GM19240 (cell line): ENCODE results near the gene EPHB6.

Experiments
- DNase-seq: peaks from one replicate; pipeline ENCODE4 v3.0.0; 2011; ENCODE audit warnings: low spot score; ENCODE audit not compliant: insufficient read length

EPHB6 gene

DNA sequence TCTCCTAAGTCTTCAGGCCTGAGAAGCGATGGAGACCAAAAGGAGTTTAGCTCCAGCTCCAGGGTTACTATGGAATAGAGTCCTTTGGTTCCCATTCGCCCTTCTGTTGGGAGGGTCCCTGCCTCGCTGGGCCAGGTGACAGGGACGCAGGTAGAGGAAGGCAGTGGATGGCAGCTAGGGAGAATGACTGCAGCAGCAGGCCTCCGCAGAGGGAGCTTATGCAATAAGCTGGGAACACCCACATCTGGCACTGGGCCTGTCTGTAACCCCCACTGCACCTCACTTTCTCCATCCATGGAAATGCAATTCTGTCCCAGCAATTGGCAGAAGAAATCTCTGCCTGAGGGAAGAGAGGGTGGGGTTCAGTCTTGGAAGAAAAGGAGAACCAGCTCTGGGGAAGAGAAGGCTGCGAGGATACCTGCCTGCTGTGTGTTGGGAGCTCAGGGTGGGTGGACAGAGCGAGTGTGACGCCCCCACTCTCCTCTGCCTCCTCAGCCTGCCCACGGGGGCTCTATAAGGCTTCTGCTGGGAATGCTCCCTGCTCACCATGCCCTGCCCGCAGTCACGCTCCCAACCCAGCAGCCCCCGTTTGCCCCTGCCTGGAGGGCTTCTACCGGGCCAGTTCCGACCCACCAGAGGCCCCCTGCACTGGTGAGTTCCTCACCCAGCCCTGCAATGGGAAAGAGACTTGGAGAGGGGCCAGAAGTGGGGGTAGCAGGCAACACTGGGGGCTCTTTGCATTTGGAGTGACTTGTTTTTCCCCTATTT, 10.3 kb downstream of the EPHB6 start:
- no peak for DNase-seq

GRCh38 chr7:142865766-142866165, 10.9 kb downstream of the EPHB6 start:
- no peak for DNase-seq

DNA sequence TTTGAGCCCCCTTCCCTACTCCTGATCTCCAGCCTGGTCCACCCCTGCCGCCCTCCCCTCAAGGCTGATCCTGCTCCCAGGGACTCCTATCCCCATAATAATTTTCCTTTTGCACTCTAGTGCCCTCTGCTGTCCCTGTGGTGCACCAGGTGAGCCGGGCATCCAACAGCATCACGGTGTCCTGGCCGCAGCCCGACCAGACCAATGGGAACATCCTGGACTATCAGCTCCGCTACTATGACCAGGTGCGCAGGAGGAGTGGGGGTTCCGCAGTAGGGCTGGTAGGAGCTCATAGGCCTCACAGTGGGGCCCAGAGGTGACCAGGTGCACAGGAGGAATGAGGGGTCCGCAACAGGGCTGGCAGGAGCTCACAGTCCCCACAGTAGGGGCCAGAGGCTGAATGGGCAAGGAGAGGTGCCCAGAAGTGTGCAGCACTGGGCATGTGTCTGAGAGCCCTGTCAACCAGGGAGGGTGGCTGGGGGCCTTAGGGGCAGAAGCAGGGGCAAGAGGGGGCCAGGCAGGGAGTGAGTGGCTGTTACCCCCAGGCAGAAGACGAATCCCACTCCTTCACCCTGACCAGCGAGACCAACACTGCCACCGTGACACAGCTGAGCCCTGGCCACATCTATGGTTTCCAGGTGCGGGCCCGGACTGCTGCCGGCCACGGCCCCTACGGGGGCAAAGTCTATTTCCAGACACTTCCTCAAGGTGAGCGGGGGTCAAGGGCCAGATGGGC, 11.7 kb downstream of the EPHB6 start:
- DNase-seq, result no peak

GRCh38 chr7:142867097-142867378, 12.2 kb downstream of the EPHB6 start:
- DNase-seq, result no peak

- DNase-seq, result no peak
Observed at GRCh38 chr7:142867398-142868187, 12.7 kb downstream of the EPHB6 start.

- DNase-seq, result no peak
Observed at GRCh38 chr7:142868188-142868985, 13.5 kb downstream of the EPHB6 start.

DNA sequence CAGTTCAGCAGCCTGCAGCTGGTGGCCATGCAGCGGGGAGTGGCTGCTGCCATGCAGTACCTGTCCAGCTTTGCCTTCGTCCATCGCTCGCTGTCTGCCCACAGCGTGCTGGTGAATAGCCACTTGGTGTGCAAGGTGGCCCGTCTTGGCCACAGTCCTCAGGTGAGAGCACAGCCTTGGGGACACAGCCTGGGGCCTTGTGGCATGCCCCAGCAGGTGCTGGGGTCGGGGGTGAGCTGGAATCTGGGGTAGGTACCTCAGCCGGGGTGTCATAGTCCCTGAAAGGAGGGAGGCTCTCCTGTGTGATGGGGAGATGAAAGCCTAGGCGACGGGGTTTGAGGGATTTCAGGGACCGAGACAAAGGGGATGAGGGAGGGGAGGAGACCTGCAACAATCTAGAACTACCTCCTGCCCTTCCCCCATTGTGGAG, 14.1 kb downstream of the EPHB6 start:
- no peak for DNase-seq

- DNase-seq, result no peak
Observed at GRCh38 chr7:142869434-142869833, 14.6 kb downstream of the EPHB6 start.

GRCh38 chr7:142870147-142870559, 15.3 kb downstream of the EPHB6 start:
- no peak for DNase-seq

DNA sequence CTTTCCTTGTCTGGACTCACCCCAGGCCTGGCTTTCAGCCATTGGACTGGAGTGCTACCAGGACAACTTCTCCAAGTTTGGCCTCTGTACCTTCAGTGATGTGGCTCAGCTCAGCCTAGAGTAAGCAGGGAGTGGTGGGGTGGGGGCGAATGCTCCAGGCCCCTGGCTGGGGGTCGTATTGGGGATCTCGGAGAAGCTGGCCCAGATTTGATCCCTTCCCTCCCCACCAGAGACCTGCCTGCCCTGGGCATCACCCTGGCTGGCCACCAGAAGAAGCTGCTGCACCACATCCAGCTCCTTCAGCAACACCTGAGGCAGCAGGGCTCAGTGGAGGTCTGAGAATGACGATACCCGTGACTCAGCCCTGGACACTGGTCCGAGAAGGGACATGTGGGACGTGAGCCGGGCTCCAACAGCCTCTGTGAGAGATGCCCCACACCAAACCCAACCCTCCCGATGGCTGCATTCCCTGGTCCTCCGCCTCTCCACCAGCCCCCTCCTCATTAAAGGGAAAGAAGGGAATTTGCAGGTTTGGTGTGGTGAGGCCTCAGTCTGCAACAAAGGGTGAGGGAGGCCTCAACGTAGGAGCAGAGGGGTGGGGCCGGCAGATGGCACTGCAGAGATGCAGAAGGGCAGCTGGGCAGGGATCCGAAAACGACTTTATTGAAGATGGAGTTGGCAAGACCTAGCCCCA, 15.8 kb downstream of the EPHB6 start:
- DNase-seq, result no peak

- DNase-seq, result no peak
Observed at GRCh38 chr7:142871260-142872105, 16.6 kb downstream of the EPHB6 start.

DNA sequence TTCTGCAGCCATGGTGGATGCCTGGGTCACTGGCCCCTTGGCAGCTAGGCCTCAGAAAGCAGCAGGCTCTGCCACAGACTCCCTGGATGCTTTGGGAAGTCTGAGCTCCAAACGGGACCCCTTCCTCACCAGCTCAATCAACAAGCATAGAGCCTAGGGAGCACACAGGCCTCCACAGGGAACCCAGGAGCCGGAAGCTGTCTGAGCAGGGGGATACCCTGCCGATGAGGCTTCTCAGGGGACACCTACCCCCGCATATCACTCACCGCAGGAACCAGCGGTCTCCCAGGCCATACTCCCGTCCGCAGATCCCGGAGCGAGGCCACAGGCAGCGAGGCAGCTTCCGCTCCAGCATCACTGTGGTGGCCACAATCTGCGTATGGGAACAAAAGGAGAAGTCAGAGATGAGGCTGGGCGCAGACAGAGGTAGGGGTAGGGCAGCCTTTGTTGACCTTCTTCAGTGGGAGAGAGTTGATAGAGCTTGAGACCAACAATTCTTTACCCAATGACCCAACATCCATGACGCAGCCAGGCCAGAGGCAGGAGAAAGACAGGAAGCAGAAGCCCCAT, 17.3 kb downstream of the EPHB6 start:
- no peak for DNase-seq

GRCh38 chr7:142873281-142873784, 18.5 kb downstream of the EPHB6 start:
- peak; percentile 42 for DNase-seq

- no peak for DNase-seq
Observed at GRCh38 chr7:142873871-142874270, 19.0 kb downstream of the EPHB6 start.

- no peak for DNase-seq
Observed at GRCh38 chr7:142874409-142874808, 19.5 kb downstream of the EPHB6 start.

GRCh38 chr7:142874837-142875236, 20.0 kb downstream of the EPHB6 start:
- DNase-seq, result no peak

DNA sequence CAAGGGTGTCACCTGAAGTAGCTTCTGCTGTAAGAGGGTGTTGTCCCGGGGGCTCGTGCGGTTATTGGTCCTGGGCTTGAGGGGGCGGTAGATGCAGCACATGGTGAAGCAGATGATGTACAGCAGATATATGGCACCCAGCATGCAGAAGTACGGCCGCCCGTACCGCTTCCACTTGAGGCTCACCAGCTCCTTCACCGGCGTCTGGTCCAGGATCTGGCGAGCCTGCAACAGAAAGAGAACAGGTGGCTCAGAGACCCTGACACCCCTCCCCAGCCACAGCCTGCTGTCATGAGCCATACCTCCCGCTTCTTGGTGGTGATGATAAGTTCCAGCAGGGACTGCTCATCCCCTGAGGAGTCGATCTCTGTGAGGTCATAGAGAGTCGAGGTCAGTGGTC, 20.6 kb downstream of the EPHB6 start:
- no peak for DNase-seq

GRCh38 chr7:142876236-142876960, 21.5 kb downstream of the EPHB6 start:
- DNase-seq, result no peak
